RWPE2 (cell line): ENCODE data around the gene PLA2G2D.

Experiments
- ATAC-seq: fragments of 200-7000 bp; cut with Tn5 transposase; 3 replicates; pipeline ENCODE4 v1.9.1; 2021; ENCODE audit warnings: low read depth
- DNase-seq: peaks from one replicate; pipeline ENCODE4 v3.0.0-alpha.2; 2020; ENCODE audit warnings: low spot score
- H3K27ac ChIP-seq: fragments of 450-650 bp; 2 replicates; pipeline ENCODE4 v1.5.1; 2017; ENCODE audit warnings: mild to moderate bottlenecking; ENCODE audit not compliant: poor library complexity, severe bottlenecking
- H3K27me3 ChIP-seq: fragments of 250-450 bp; sonication (Bioruptor Pico); 2 replicates; pipeline ENCODE4 v1.5.1; 2021; ENCODE audit warnings: mild to moderate bottlenecking, moderate library complexity; ENCODE audit not compliant: insufficient read depth, poor library complexity, severe bottlenecking
- H3K36me3 ChIP-seq: fragments of 250-450 bp; sonication (Bioruptor Pico); 2 replicates; pipeline ENCODE4 v1.5.1; 2020; ENCODE audit warnings: low read depth, mild to moderate bottlenecking, moderate library complexity
- H3K4me1 ChIP-seq: fragments of 250-450 bp; sonication (Bioruptor Pico); 2 replicates; pipeline ENCODE4 v1.5.1; 2021; ENCODE audit warnings: mild to moderate bottlenecking, moderate library complexity; ENCODE audit not compliant: insufficient read depth, poor library complexity, severe bottlenecking
- H3K4me3 ChIP-seq: fragments of 250-450 bp; sonication (Bioruptor Pico); 2 replicates; pipeline ENCODE4 v1.5.1; 2021; ENCODE audit warnings: mild to moderate bottlenecking, moderate library complexity; ENCODE audit not compliant: severe bottlenecking
- H3K9me3 ChIP-seq: fragments of 250-450 bp; sonication (Bioruptor Pico); 2 replicates; pipeline ENCODE4 v1.5.1; 2021; ENCODE audit warnings: mild to moderate bottlenecking, moderate library complexity; ENCODE audit not compliant: severe bottlenecking
- TF ChIP-seq, protein P1 (sequence below): fragments of 450-650 bp; IDR thresholded peaks from one replicate; pipeline ENCODE4 v1.5.1; 2017; ENCODE audit warnings: mild to moderate bottlenecking, moderate library complexity; ENCODE audit not compliant: poor library complexity, severe bottlenecking

Gene PLA2G2D

DNA sequence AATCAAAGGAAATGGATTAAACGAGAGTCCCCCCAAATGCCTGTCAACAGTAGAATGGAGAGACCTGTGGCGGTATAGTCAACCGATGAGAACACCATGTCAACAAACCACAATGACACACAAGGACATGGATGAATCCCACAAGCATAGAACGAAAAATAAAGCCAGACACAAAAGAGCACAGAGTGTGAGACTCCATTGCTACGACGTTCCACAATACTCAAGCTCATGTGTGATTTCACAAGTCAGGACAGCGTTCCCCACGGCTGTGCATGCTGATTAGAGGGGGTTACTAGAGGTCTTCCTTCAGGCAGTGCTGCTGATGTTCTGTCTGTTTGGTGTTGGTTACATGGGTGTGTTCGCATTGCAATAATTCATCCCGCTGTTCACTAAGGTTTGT lies 5.8 kb upstream of the PLA2G2D start:
- no peaks in the 10 kb centered on the region for H3K9me3 ChIP-seq
- H3K27me3 ChIP-seq: no peaks in the 10 kb centered on the region
- TF ChIP-seq, protein P1, sequence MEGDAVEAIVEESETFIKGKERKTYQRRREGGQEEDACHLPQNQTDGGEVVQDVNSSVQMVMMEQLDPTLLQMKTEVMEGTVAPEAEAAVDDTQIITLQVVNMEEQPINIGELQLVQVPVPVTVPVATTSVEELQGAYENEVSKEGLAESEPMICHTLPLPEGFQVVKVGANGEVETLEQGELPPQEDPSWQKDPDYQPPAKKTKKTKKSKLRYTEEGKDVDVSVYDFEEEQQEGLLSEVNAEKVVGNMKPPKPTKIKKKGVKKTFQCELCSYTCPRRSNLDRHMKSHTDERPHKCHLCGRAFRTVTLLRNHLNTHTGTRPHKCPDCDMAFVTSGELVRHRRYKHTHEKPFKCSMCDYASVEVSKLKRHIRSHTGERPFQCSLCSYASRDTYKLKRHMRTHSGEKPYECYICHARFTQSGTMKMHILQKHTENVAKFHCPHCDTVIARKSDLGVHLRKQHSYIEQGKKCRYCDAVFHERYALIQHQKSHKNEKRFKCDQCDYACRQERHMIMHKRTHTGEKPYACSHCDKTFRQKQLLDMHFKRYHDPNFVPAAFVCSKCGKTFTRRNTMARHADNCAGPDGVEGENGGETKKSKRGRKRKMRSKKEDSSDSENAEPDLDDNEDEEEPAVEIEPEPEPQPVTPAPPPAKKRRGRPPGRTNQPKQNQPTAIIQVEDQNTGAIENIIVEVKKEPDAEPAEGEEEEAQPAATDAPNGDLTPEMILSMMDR: no peak
- no peak overlapping the region for H3K4me3 ChIP-seq
- H3K36me3 ChIP-seq: no peaks in the 10 kb centered on the region
- no peak overlapping the region for H3K27ac ChIP-seq
- no peak for ATAC-seq
- DNase-seq: no peak
- H3K4me1 ChIP-seq: peaks cover 11% of the 10 kb centered on the region

DNA sequence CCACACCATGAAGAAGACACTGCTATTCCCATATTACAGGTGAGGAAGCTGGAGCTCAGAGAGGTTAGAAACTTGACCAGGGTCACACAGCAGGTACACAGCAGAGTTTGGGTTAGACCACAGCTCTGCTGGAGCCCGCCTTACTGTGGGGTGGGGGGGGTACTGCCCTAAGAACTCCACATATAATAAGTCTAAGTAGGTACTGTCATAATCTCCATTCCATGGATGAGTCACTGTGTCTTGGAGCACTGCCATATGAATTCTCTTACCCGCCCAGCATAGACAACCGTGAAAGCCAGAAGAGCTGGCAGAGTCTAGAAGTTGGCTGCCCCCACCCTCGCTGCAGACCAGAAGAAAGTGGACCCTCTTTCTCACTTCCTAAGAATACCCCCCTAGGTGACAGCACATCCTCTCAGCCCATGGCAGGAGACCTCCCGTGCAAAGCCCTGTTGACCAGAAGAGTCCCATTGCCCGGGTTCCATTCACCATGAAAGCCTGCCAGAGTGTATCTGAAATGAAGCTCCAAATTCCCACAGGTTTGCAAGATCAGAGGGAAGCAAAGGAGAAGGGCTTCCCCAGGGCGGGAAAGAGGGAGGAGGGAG lies 5.2 kb upstream of the PLA2G2D start:
- DNase-seq: no peak
- no peak overlapping the region for H3K4me3 ChIP-seq
- H3K36me3 ChIP-seq: no peaks in the 10 kb centered on the region
- peaks cover 11% of the 10 kb centered on the region for H3K4me1 ChIP-seq
- no peaks in the 10 kb centered on the region for H3K9me3 ChIP-seq
- no peaks in the 10 kb centered on the region for H3K27me3 ChIP-seq
- peak; percentile 99 for ATAC-seq
- H3K27ac ChIP-seq: no peak overlapping the region
- TF ChIP-seq, protein P1: no peak

DNA sequence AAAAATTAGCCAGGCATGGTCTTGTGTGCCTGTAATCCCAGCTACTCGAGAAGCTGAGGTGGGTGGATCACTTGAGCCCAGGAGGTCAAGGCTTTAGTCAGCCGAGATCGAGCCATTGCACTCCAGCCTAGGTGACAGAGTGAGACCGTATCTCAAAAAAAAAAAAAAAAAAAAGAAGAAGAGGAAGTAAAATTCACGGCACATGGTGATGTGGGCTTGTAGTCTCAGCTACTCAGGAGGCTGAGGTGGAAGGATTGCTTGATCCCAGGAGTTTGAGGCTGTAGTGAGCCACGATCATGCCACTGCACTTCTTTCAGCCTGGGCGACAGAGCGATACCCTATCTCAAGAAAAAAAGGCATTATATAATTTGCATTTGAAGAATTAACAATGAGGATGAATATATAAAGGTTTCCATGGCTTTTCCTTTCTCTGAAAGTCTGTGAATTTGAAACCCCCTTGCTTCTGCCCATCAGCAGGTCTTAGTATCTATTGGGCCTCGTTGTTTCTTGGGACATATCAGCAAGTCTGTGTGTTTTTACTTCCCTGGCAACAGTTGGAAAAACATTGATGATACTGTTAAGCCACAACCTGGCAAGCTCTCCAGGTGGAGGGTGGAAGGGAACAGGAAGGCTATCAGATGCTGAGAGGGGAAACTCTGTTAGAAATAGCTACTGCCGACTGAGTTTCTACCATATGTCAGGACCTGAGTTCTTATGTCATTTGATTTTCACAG lies 4.6 kb upstream of the PLA2G2D start:
- H3K9me3 ChIP-seq: no peaks in the 10 kb centered on the region
- no peaks in the 10 kb centered on the region for H3K27me3 ChIP-seq
- no peaks in the 10 kb centered on the region for H3K36me3 ChIP-seq
- H3K4me1 ChIP-seq: peaks cover 11% of the 10 kb centered on the region
- H3K27ac ChIP-seq: no peak overlapping the region
- TF ChIP-seq, protein P1: no peak
- ATAC-seq (no peak), DNase-seq (no peak)
- no peak overlapping the region for H3K4me3 ChIP-seq

DNA sequence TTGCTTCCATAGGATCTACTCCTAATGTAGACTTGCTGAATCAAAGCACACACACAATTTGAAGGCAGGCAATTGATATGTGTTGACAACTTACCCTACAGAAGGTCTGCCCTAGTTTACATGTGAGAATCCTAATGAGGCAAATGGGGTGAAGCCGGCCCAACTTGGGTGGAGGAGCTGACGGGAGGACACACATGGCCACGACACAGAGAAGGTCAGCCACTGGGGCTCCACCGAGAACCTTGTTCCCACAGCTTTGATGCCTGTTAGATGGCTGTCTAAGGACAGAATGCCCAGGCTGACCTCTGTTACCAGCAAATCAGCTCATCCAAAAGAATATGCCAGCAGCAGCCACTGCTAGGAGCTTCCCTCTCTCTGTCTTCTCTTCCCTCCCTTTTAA lies 1.5 kb upstream of the PLA2G2D start:
- ATAC-seq (no peak), DNase-seq (no peak)
- Histone ChIP-seq H3K4me1 (peaks cover 11% of the 10 kb centered on the region), H3K27me3 (no peaks in the 10 kb centered on the region), H3K36me3 (no peaks in the 10 kb centered on the region), H3K27ac (no peak overlapping the region), H3K9me3 (no peaks in the 10 kb centered on the region), H3K4me3 (no peak overlapping the region)
- TF ChIP-seq, protein P1: no peak

DNA sequence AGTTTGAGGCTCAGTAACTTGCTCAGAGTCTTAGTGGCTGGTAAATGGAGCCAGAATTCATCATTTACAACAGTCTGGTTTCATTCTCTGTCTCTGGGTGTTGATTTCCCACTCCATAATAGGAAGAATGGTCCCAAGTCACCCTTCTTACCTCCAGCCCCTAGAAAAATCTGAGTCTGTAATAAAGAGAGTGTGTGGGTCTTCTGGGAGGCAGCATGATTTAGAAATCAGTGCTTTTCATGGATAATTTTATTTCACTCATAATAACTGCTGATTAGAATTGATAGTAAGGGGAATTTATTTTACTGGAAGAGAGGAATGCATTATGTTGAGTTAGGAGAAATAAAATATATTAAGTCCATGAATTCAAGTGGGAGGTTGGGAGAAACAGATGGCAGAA lies 2.1 kb downstream of the PLA2G2D start:
- no peak for ATAC-seq
- TF ChIP-seq, protein P1: no peak
- Histone ChIP-seq H3K36me3 (no peaks in the 10 kb centered on the region), H3K4me3 (no peak overlapping the region), H3K9me3 (no peaks in the 10 kb centered on the region), H3K27ac (no peak overlapping the region), H3K4me1 (no peaks in the 10 kb centered on the region), H3K27me3 (no peaks in the 10 kb centered on the region)
- DNase-seq: no peak
